Endothelial cell of umbilical vein (primary cell): ENCODE results near the gene OR5L2.

Experiments used
- CTCF ChIP-seq, 2 donors: IDR thresholded peaks; 1 replicate in 1 of 2; 2 replicates in 1 of 2; pipeline ENCODE4 v1.5.1; 2011; ENCODE audit warnings: low read length in 2 of 2, mild to moderate bottlenecking in 2 of 2, moderate library complexity in 2 of 2, control low read depth in 1 of 2, inconsistent platforms in 1 of 2, low read depth in 1 of 2; ENCODE audit not compliant: insufficient read depth in 1 of 2; ENCODE audit errors: extremely low read depth in 1 of 2
- EZH2 ChIP-seq: IDR thresholded peaks from 2 replicates; pipeline ENCODE4 v1.6.1; 2012; ENCODE audit warnings: borderline replicate concordance, low read depth, mild to moderate bottlenecking, moderate library complexity, low read length, inconsistent platforms; ENCODE audit not compliant: severe bottlenecking
- FOS ChIP-seq: IDR thresholded peaks from 2 replicates; pipeline ENCODE4 v1.6.1; 2011; ENCODE audit warnings: mild to moderate bottlenecking, low read length, moderate library complexity, borderline replicate concordance; ENCODE audit not compliant: insufficient read depth
- JUN ChIP-seq: IDR thresholded peaks from 2 replicates; pipeline ENCODE4 v1.6.1; 2011; ENCODE audit warnings: borderline replicate concordance, low read depth; ENCODE audit not compliant: insufficient read length, insufficient read depth
- MAX ChIP-seq: IDR thresholded peaks from 2 replicates; pipeline ENCODE4 v1.6.1; 2011; ENCODE audit not compliant: insufficient read depth, insufficient read length
- MYC ChIP-seq: IDR thresholded peaks from one replicate; pipeline ENCODE4 v1.6.1; 2011; ENCODE audit warnings: mild to moderate bottlenecking, low read depth, low read length
- POLR2A ChIP-seq: IDR thresholded peaks from 2 replicates; pipeline ENCODE4 v1.6.1; 2012; ENCODE audit warnings: low read depth, mild to moderate bottlenecking, control low read depth, low read length
- POLR2AphosphoS5 ChIP-seq: IDR thresholded peaks from 2 replicates; pipeline ENCODE4 v1.6.1; 2012; ENCODE audit warnings: low read depth, mild to moderate bottlenecking, control low read depth, low read length, moderate library complexity; ENCODE audit not compliant: insufficient read depth

- TF ChIP-seq CTCF (IDR thresholded peaks at IDR 0.05; ENCODE audit: extremely low read depth in 1 of 2, insufficient read depth in 1 of 2, low read depth in 1 of 2, low read length in 2 of 2) (no peak), POLR2A (no peak), EZH2 (no peak), MAX (no peak), POLR2AphosphoS5 (no peak), JUN (no peak), FOS (no peak), MYC (no peak)
Measured at GRCh38 chr11:55791606-55792005, 35.4 kb upstream of the OR5L2 start.
